Parathyroid adenoma (tissue), 2 donors: ENCODE data around the gene KRTAP5-5.

Source experiments
- H2AFZ ChIP-seq: fragments of 300-600 bp; sonication (generic); one replicate; pipeline ENCODE4 v1.7.0; 2017; ENCODE audit warnings: antibody characterized with exemption, mild to moderate bottlenecking
- H3K27ac ChIP-seq: fragments of 300-600 bp; sonication (generic); one replicate; pipeline ENCODE4 v1.7.0; 2017
- H3K27me3 ChIP-seq: fragments of 300-600 bp; sonication (generic); one replicate; pipeline ENCODE4 v1.7.0; 2017; ENCODE audit warnings: low read length; ENCODE audit not compliant: control insufficient read depth, insufficient read depth
- H3K36me3 ChIP-seq: fragments of 300-600 bp; sonication (generic); one replicate; pipeline ENCODE4 v1.7.0; 2017; ENCODE audit warnings: low read length; ENCODE audit not compliant: control insufficient read depth, insufficient read depth
- H3K4me1 ChIP-seq: fragments of 300-600 bp; sonication (generic); one replicate; pipeline ENCODE4 v1.7.0; 2017; ENCODE audit warnings: control low read depth
- H3K4me2 ChIP-seq: fragments of 300-600 bp; sonication (generic); one replicate; pipeline ENCODE4 v1.7.0; 2017; ENCODE audit warnings: low read length
- H3K4me3 ChIP-seq: fragments of 300-600 bp; sonication (generic); one replicate; pipeline ENCODE4 v1.7.0; 2017; ENCODE audit warnings: low read depth, low read length
- H3K79me2 ChIP-seq: fragments of 300-600 bp; sonication (generic); one replicate; pipeline ENCODE4 v1.7.0; 2017; ENCODE audit warnings: control low read depth
- H3K9ac ChIP-seq: fragments of 300-600 bp; sonication (generic); one replicate; pipeline ENCODE4 v1.7.0; 2017; ENCODE audit warnings: mild to moderate bottlenecking
- H3K9me3 ChIP-seq: fragments of 300-600 bp; sonication (generic); one replicate; pipeline ENCODE4 v1.7.0; 2017; ENCODE audit warnings: low read length; ENCODE audit not compliant: control insufficient read depth
- CTCF ChIP-seq: fragments of 300-600 bp; sonication (generic); IDR thresholded peaks from one replicate; pipeline ENCODE4 v1.7.0; 2017; ENCODE audit warnings: antibody characterized with exemption, mild to moderate bottlenecking
- donor health status: primary hyperparathyroidism.

The KRTAP5-5 gene

GRCh38 chr11:1679881-1680280 is 50.3 kb downstream of the KRTAP5-5 start:
- no peaks in the 10 kb centered on the region for H3K4me1 ChIP-seq
- H3K9me3 ChIP-seq, result no peaks in the 10 kb centered on the region
- H3K36me3 ChIP-seq, result no peaks in the 10 kb centered on the region
- no peak overlapping the region for H3K9ac ChIP-seq
- no peak overlapping the region for H3K4me3 ChIP-seq
- no peak overlapping the region for H3K27ac ChIP-seq
- H3K27me3 ChIP-seq, result no peaks in the 10 kb centered on the region
- no peak overlapping the region for H2AFZ ChIP-seq
- TF ChIP-seq CTCF, result no peak
- H3K79me2 ChIP-seq, result no peaks in the 10 kb centered on the region
- H3K4me2 ChIP-seq, result no peak overlapping the region
